ENCODE results near the gene TTBK2. TPM values are rescaled to one million over a fixed set of nuclear protein-coding genes. Genes with fewer than 3 reads are reported as not detected.

TTBK2 gene
- total RNA-seq, 4 donors from 2014 or later, result 14.5 to 19.5 (median 18.1) TPM

DNA sequence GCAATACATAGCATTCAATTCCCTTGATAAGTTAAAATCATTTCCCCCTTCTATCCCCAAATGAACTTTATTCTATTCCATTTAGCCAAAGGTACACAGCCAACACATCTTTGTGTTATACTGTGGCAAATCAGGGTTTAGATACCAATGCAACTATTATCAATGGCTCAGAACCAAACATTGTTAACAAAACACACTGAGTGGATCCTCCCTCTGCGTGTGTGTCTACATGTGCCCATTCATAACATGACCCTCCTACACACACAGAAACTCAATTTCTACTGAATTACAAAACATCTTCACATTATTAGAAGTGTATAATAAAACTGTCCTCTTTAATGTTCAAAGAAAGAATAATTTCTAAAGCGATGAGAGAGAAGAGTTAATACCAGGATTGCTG lies 1.3 kb downstream of the TTBK2 start:
- TF ChIP-seq, protein P1, sequence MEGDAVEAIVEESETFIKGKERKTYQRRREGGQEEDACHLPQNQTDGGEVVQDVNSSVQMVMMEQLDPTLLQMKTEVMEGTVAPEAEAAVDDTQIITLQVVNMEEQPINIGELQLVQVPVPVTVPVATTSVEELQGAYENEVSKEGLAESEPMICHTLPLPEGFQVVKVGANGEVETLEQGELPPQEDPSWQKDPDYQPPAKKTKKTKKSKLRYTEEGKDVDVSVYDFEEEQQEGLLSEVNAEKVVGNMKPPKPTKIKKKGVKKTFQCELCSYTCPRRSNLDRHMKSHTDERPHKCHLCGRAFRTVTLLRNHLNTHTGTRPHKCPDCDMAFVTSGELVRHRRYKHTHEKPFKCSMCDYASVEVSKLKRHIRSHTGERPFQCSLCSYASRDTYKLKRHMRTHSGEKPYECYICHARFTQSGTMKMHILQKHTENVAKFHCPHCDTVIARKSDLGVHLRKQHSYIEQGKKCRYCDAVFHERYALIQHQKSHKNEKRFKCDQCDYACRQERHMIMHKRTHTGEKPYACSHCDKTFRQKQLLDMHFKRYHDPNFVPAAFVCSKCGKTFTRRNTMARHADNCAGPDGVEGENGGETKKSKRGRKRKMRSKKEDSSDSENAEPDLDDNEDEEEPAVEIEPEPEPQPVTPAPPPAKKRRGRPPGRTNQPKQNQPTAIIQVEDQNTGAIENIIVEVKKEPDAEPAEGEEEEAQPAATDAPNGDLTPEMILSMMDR (IDR thresholded peaks at IDR 0.05; ENCODE audit: low read depth), result no peak

DNA sequence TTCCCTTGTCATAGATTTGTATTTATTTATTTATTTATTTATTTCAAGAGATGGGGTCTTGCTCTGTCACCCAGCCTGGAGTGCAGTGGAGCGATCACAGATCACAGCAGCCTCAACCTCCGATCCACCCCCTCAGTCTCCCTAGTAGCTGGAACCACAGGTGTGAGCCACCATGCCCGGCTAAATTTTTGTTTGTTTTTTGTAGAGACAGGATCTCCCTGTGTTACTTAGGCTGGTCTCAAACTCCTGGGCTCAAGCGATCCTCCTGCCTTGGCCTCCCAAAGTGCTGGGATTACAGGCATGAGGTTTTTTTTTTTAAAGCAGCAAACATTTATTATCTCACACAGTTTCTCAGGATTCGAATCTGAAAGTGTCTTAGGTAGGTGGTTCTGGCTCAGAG lies 2.5 kb downstream of the TTBK2 start:
- TF ChIP-seq, protein P1 (IDR thresholded peaks at IDR 0.05; ENCODE audit: low read depth), result no peak

DNA sequence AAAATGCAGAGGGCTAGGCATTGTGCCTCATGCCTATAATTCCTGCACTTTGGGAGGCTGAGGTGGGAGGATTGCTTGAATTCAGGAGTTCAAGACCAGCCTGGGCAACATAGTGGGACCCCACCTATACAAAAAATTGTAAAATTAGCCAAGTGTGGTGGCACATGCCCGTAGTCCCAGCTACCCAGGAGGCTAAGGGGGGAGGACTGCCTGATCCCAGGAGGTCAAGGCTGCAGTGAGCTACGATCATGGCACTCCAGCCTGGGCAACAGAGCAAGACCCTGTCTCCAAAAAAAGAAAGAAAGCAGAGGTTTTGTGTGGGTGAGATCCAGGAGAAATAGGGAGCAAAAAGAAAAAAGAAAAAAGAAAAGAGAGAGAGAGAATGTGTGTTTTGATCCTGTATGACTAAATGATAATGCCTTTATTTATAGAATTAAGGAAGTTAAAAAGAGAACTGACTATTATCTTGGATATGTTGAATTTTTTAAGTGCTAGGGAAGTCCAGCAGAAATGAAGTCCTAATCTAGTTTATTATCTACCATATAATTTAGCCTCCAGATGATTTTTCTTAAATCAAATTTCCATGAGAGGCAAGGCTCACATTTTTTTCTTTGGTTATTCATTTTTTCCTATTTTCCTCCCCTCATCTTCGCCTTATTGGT lies 4.8 kb downstream of the TTBK2 start:
- TF ChIP-seq, protein P1 (IDR thresholded peaks at IDR 0.05; ENCODE audit: low read depth), result no peak

DNA sequence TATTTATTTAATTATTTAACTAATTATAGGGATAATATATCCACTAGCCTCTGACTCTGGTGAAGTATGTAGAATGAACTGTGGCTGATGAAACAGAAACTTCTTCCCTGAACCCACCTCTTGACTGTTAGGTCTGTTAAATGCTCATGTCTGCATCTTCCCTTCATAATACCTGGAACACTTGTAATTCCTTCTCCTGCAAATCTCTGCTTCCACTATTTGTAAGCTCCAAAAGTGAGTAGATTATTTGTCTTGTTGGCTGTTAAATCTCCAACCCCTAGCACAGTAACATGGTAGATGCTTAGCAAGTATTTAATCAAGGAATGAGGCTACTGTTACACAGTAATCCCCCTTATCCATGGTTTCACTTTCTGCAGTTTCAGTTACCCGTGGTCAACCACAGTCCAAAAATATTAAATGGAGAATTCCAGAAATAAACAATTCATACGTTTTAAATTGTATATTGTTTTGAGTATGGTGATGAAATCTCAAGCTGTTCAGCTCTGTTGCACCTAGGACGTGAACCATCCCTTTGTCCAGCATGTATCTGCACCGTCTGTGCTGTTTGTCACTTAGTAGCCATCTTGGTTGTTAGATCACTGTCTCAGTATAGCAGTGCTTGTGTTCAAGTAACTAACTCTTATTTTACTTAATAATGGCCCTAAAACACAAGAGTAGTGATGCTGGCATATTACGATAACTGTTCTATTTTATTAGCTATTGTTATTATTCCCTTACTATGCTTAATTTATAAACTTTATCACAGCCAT lies 5.7 kb downstream of the TTBK2 start:
- TF ChIP-seq, protein P1 (IDR thresholded peaks at IDR 0.05; ENCODE audit: low read depth), result no peak

DNA sequence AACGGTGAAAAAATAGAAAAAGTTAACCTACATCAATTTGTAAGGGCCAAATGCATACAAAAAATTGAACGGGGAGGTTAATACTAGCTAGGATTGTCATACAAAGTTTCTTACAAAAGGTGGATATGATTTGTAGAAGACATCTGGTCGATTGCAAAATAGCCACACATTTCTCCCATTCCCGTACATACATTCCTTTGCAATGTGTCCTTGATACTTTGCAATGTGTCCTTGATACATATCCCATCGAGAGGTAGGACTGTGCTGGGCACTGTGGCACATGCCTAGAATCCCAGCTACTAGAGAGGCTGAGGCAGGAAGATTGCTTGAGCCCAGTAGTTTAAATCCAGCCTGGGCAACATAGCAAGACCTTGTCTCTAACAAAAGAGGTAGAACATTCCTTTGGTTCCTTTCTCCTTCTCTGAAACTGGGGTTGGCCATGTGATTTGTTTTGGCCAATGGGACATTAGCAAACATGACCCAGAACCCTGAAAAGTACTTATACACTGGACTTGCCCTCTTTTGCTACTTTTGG lies 9.5 kb downstream of the TTBK2 start:
- TF ChIP-seq, protein P1 (IDR thresholded peaks at IDR 0.05; ENCODE audit: low read depth), result no peak

DNA sequence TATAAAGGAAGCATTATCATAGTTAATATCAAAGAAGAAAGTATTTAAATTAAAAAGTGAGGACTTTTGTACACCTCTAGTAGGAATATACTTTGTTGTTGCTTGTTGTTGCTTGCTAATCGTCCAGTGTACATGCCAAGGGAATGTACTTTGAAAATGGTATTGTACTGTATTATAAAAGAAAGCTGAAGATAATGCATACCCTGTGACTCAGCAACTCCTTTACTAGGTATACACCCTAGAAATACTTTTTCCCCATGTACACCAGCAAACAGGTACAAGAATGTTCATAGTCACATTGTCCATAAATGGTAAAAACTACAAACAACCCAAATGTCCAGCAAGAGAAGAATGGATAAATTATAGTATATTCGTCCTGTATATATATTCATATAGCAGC lies 12.0 kb downstream of the TTBK2 start:
- TF ChIP-seq, protein P1 (IDR thresholded peaks at IDR 0.05; ENCODE audit: low read depth), result no peak
